Measurements from ENCODE around the gene AGAP1.

AGAP1 gene

DNA sequence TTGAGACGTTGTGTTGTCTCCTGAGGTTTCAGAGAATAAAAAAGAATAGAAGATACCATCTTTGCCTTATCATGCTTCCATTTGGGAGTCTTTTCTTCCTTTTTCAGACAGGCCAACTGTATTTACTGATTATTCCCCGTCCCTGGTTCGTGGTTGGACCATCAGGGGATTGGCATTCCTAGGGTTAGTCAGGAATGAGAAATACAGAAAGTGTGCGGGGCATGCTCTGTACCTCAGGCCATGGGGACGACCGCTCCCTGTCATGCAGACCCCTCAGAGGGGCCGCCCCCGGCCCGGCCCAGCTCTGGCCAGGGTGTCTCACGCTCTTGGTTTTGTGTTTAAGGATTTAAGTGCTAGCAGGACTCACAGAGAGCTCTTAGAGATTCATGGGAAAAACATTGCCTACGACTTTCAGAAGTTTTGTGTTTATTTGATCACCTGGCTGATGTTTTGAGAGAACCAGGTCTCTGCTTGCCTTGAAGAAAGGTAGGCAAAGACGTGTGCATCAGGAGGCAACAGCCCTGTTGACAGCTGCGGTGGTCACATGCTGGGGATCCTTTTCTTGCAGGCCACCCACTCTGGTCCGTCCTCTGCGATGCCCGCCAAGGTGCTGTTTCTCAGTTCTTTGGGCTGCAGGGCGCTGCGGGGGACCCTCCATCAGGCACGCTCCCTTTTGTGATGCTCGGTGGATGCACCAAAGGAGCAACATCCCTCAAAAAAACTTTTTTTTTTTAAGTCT is 317.8 kb downstream of the AGAP1 start:
- TF ChIP-seq Cebpa-rat (IDR thresholded peaks at IDR 0.05) = no peak
- Histone ChIP-seq H3K36me3 (peaks cover 98% of the 10 kb centered on the region), H3K4me2 (no peak overlapping the region), H3K27me3 (no peaks in the 10 kb centered on the region), H3K4me3 (no peak overlapping the region), H4K20me1 (0 out of 2 replicates have a peak, but pooled peaks cover under 1% of the 10 kb centered on the region), H3K27ac (no peak overlapping the region), H3K9ac (no peak overlapping the region), H3K9me3 (no peaks in the 10 kb centered on the region), H3K4me1 (no peaks in the 10 kb centered on the region)

DNA sequence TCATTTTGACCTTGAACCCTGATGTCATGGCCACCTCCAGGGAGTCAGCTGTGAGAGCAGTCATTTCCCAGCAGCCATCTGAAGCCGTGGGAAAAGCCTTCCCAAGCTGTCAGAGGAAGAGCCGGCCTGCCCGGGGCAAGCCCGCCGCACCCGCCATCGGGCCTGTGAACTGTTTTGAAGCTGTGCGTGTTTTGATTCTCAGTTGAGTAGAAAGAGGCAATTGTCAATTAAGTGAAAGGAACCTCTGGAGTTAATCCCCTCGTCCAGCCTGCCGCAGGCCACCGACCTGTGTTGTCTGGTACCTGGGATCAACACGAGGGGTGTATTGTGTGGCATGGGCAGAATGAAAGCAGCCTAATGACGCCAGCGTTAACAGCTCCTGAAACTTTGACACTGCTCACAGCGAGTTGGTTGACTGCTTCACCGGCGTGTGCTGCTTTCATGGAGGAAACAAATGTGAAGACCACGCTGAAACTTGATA is 318.4 kb downstream of the AGAP1 start:
- no peak for TF ChIP-seq Cebpa-rat (IDR thresholded peaks at IDR 0.05)
- H3K4me3 ChIP-seq = no peak overlapping the region
- no peaks in the 10 kb centered on the region for H3K4me1 ChIP-seq
- H3K4me2 ChIP-seq = no peak overlapping the region
- peaks cover 7% of the 10 kb centered on the region; the same call in 1 of the 2 replicates for H4K20me1 ChIP-seq
- H3K27ac ChIP-seq = no peak overlapping the region
- no peaks in the 10 kb centered on the region for H3K27me3 ChIP-seq
- H3K36me3 ChIP-seq = peaks cover 96% of the 10 kb centered on the region
- no peaks in the 10 kb centered on the region for H3K9me3 ChIP-seq
- H3K9ac ChIP-seq = no peak overlapping the region

DNA sequence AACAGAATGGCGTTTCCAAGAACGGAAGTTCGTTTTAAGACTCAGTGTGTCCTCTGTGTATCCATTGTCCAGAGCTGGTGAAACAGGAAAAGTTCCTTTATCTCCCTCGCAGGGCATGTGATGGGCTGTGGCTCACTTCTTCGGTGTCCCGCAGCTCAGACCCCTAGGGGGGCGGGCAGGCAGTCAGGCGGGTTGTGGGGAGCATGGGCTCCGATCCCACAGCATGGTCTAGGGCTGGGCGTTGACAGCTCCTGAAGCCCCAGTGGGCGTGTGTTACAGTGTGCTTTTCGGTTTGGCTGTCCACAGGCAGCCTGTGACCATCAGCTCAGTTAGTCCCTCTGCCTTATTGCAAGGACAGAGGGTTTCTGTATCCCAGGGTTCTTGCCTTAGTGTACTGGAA is 319.6 kb downstream of the AGAP1 start:
- H3K27me3 ChIP-seq = no peaks in the 10 kb centered on the region
- no peak overlapping the region for H3K4me2 ChIP-seq
- H3K27ac ChIP-seq = no peak overlapping the region
- H3K4me1 ChIP-seq = no peaks in the 10 kb centered on the region
- H4K20me1 ChIP-seq = peaks cover 8% of the 10 kb centered on the region; the same call in 1 of the 2 replicates
- no peak for TF ChIP-seq Cebpa-rat (IDR thresholded peaks at IDR 0.05)
- H3K4me3 ChIP-seq = no peak overlapping the region
- H3K9ac ChIP-seq = no peak overlapping the region
- H3K9me3 ChIP-seq = no peaks in the 10 kb centered on the region
- H3K36me3 ChIP-seq = peaks cover 96% of the 10 kb centered on the region

DNA sequence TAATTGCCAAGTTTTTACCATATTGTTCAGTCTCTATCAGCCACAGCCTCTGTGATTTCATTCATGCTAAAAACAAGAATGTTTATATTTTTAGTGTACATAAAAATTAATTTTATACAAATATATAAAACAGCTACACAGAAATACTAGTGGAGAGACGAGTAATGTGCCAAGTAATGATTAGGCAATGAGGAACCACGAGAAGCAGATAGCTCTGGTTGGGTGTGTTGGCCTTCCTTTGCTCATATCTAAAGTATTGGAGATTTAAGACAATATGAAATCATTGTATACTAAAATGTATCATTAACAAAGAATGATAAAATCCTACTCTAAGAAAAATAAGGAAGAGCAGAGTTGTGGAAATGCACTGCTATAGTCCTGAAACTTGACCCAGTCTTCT is 326.7 kb downstream of the AGAP1 start:
- Histone ChIP-seq H3K4me1 (no peaks in the 10 kb centered on the region), H3K9me3 (no peaks in the 10 kb centered on the region), H3K27me3 (no peaks in the 10 kb centered on the region), H3K27ac (no peak overlapping the region), H3K9ac (no peak overlapping the region), H4K20me1 (peaks cover 16% of the 10 kb centered on the region), H3K4me3 (no peak overlapping the region), H3K36me3 (peaks cover 76% of the 10 kb centered on the region), H3K4me2 (no peak overlapping the region)
- TF ChIP-seq Cebpa-rat (IDR thresholded peaks at IDR 0.05) = no peak

DNA sequence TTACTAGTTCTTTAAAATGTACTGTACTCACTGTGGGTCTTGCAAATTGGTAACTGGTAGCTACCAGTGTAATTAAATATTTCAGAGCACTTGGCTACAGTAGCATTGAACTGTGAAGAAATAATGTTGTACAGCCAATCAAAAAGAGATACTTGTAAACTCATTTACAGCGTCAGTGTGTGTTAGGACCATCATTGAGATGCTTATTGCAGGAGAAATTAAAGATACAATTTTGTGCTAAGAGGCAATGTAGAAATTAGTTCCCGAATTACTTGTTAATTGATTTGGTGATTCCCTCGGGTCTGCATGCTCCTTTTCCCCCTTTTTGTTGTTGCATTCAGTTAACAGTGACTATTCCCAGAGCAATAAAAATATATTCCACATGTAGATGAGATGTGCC is 330.5 kb downstream of the AGAP1 start:
- Histone ChIP-seq H3K4me1 (no peaks in the 10 kb centered on the region), H4K20me1 (peaks cover 8% of the 10 kb centered on the region; the same call in 1 of the 2 replicates), H3K27me3 (no peaks in the 10 kb centered on the region), H3K4me3 (no peak overlapping the region), H3K4me2 (no peak overlapping the region), H3K9ac (no peak overlapping the region), H3K36me3 (peaks cover 77% of the 10 kb centered on the region), H3K9me3 (no peaks in the 10 kb centered on the region), H3K27ac (no peak overlapping the region)
- TF ChIP-seq Cebpa-rat (IDR thresholded peaks at IDR 0.05) = no peak

DNA sequence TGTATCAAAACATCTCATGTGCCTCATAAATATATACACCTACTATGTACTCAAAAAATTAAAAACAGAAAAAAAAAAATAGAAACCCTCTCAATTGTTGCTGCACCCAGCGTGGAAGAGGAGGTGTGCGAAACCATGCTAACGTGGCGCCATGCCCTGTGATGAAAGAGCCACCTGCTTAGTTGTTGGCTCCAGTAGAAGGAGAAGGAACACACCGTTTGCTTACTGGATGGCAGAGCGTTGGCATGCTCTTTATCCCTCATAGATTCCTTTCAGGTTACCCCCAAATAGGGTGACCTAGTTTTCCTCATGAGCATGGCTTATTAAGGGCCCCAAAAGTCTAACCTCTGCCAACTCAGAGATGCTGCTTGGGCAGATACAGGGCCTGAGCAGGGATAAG is 332.1 kb downstream of the AGAP1 start:
- no peaks in the 10 kb centered on the region for H3K4me1 ChIP-seq
- H3K27me3 ChIP-seq = no peaks in the 10 kb centered on the region
- H4K20me1 ChIP-seq = peaks cover 8% of the 10 kb centered on the region; the same call in 1 of the 2 replicates
- peaks cover 88% of the 10 kb centered on the region for H3K36me3 ChIP-seq
- H3K4me3 ChIP-seq = no peak overlapping the region
- TF ChIP-seq Cebpa-rat (IDR thresholded peaks at IDR 0.05) = no peak
- no peaks in the 10 kb centered on the region for H3K9me3 ChIP-seq
- no peak overlapping the region for H3K9ac ChIP-seq
- no peak overlapping the region for H3K4me2 ChIP-seq
- no peak overlapping the region for H3K27ac ChIP-seq

DNA sequence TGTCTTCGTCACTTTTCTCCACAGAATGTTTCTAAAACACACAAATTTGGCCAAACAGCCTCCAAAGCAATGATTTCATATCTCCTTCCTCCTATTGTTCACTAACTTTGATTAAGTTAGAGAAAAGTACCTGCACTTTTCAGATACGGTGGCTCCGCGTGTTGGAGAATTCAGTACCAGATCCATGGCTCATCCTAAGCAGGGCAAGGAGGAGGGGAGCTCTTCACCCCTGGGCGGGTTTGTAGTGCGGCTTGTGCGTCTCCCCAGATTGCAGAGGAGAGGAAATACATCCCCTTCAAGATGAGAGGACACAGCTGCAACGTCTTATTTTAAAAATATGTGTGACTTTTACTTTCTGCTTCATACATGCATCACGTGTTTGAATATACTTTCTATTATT is 333.0 kb downstream of the AGAP1 start:
- Histone ChIP-seq H3K36me3 (peaks cover 93% of the 10 kb centered on the region), H4K20me1 (peaks cover 8% of the 10 kb centered on the region; the same call in 1 of the 2 replicates), H3K27me3 (no peaks in the 10 kb centered on the region), H3K9me3 (no peaks in the 10 kb centered on the region), H3K4me3 (no peak overlapping the region), H3K9ac (no peak overlapping the region), H3K4me1 (no peaks in the 10 kb centered on the region), H3K4me2 (no peak overlapping the region), H3K27ac (no peak overlapping the region)
- no peak for TF ChIP-seq Cebpa-rat (IDR thresholded peaks at IDR 0.05)

DNA sequence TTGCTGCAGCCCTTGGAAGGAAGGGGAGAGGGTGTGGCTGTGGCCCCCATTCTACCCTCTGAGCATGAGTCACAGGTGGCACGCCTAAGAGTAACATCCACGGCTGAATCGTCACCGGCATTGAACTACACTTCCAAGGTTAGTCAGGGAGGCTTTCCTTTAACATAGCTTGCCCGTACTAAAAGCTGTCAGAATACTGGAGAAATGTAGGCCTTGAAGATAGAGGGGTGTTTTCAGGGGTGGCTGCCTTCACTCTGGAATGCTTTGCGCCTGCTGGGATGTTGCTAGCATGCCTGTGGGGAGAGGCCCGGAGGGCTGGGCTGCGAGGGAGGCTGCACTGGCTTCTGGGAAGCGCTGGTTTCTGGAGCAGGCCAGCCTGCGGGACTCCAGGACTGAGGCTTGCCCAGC is 333.7 kb downstream of the AGAP1 start:
- Histone ChIP-seq H3K36me3 (peaks cover 93% of the 10 kb centered on the region), H3K27me3 (no peaks in the 10 kb centered on the region), H3K9me3 (no peaks in the 10 kb centered on the region), H3K4me3 (no peak overlapping the region), H3K9ac (no peak overlapping the region), H3K27ac (no peak overlapping the region), H3K4me1 (no peaks in the 10 kb centered on the region), H4K20me1 (peaks cover 8% of the 10 kb centered on the region; the same call in 1 of the 2 replicates), H3K4me2 (no peak overlapping the region)
- no peak for TF ChIP-seq Cebpa-rat (IDR thresholded peaks at IDR 0.05)

DNA sequence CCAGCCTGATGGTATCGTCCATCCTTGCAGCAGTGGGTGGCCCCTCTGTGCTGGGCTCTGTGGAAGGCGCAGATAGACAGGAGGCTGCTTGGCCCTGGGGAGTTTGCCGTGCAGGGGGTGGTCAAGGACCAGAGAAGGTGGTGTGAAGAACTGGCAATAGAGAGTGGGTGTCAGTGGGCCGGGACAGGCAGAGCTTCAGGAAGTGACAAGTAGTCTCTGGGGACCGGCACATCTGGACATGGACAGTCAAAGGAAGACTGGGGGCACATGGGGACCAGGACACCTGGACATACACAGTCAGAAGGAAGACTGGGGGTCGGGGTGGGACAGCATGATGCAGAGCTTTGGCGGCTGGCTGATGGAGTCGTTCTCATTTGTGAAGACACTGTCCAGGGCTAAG is 335.9 kb downstream of the AGAP1 start:
- Histone ChIP-seq H3K9me3 (no peaks in the 10 kb centered on the region), H3K9ac (no peak overlapping the region), H3K27ac (no peak overlapping the region), H3K27me3 (no peaks in the 10 kb centered on the region), H4K20me1 (peaks cover 10% of the 10 kb centered on the region; the same call in 1 of the 2 replicates), H3K36me3 (peaks cover 94% of the 10 kb centered on the region), H3K4me1 (no peaks in the 10 kb centered on the region), H3K4me2 (no peak overlapping the region), H3K4me3 (no peak overlapping the region)
- TF ChIP-seq Cebpa-rat (IDR thresholded peaks at IDR 0.05) = no peak

DNA sequence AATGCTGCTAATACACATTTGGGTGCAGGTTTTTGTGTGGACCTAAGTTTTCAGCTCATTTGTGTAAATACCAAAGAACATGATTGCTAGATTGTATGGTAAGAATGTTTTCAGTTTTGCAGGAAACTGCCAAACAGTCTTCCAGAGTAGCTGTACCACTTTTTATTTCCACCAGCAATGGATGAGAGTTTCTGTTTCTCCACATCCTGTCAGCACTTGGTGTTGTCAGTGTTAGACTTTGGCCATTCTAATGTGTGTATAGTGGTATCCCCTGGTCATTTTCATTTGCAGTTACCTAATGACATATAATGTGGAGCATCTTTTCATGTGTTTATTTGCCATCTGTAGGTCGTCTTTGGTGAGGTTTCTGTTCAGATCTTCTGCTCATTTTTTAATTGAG is 337.9 kb downstream of the AGAP1 start:
- H4K20me1 ChIP-seq = peaks cover 23% of the 10 kb centered on the region; the same call in 1 of the 2 replicates
- no peak for TF ChIP-seq Cebpa-rat (IDR thresholded peaks at IDR 0.05)
- H3K4me1 ChIP-seq = peaks cover 10% of the 10 kb centered on the region
- no peaks in the 10 kb centered on the region for H3K27me3 ChIP-seq
- H3K27ac ChIP-seq = no peak overlapping the region
- H3K9me3 ChIP-seq = no peaks in the 10 kb centered on the region
- H3K9ac ChIP-seq = no peak overlapping the region
- H3K36me3 ChIP-seq = peaks cover 88% of the 10 kb centered on the region
- no peak overlapping the region for H3K4me2 ChIP-seq
- H3K4me3 ChIP-seq = no peak overlapping the region
